GM10847 (cell line): ENCODE data around the gene YPEL1.

Experiments used
- POLR2A ChIP-seq: IDR thresholded peaks from 2 replicates; pipeline ENCODE4 v1.6.1; 2011; ENCODE audit not compliant: insufficient read length; ENCODE audit errors: extremely low read depth

The YPEL1 gene

DNA sequence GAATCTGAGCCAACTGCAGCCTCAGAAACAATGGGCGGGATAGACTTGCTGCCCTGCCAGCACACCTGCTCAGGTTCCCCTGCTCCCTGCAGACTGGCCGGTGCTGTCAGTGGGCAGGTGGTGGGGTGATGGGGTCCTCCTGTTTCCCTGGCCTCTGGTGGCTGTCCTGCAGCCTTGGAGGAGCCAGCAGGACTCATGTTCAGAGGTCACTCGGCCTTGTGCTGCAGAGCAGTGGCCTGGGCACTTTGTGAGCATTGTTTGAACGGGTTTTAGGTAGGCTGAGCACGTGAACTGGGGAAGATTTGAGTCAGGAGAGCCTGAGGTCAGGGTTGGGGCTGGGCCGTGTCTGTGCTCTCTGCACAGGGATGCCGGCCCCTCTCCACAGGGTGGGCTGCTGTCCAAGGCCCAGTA lies 52.2 kb downstream of the YPEL1 start:
- TF ChIP-seq POLR2A = no peak

DNA sequence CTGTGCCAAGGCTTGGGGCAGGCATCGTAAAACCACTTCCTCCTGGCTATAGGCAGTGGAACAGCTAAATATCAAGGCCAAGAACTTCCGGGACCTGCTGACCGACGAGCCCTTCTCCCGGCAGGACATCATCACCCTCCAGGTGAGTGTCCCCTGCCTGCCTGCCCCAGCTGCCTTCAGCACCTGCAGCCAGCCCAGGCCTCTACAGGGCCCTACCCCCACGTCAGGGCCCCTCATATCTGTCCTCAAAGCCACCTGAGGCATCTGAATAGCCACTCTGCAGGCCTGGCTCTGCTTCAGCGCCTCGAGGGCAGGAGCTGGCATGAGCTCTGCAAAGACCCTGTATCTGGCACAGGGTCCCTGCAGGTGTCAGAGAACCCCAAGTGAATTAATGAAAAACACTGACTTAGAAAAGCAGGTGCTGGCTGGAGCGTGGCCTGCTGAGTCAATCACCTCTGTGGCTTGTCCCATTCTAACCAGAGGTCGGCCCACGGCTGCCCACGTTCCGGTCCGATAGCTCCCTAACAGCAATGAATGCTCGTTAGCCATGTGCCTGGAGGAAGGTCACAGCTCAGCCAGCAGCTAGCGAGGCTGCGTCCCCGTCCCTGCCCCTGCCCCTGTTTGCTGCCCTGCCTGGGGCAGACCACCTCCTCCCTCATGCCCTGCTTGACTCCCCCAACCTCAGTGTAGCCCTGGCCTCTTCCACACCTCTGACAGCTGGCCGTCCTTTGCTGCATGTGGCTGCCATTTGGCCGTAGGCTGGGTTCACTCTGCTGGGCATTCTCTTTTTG lies 53.0 kb downstream of the YPEL1 start:
- TF ChIP-seq POLR2A = no peak

DNA sequence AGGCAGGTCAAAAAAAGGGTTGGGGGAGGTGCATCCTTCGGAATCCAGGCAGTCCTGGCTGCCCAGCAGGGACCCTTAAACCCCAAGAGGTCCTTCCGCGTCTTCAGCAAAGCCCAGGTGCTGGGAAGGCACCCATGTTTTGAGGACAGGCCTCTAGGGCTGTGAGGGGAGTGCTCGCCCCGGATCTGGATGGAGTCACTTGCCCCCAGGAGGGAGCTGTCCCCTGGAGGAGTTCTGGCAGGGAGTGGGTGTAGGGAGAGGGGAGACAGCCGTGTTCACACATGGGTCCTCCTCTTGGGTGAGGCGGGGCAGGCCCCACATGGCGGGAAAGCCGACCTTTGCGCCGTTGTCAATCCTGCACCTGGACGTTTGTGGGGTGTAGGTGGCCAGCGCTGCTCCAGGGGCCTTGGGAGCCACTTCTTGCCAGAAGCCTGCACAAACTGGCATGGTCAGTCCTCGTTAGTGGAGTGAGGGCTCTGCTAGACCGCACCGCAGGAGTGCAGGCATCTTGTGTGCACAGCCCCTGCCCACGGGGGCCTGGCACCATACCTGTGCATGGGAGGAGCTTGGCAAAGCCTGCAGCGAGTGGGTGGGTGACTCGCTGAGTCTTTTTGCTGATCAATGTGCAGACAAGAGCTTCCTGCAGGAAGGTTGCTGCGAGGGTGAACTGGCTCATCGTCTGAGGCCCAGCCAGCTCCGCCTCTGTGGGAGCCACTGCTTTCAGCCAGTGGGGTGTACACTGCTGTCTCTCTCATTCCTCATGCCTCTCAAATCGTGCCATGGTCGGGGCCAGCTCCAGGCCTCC lies 53.8 kb downstream of the YPEL1 start:
- TF ChIP-seq POLR2A = no peak

DNA sequence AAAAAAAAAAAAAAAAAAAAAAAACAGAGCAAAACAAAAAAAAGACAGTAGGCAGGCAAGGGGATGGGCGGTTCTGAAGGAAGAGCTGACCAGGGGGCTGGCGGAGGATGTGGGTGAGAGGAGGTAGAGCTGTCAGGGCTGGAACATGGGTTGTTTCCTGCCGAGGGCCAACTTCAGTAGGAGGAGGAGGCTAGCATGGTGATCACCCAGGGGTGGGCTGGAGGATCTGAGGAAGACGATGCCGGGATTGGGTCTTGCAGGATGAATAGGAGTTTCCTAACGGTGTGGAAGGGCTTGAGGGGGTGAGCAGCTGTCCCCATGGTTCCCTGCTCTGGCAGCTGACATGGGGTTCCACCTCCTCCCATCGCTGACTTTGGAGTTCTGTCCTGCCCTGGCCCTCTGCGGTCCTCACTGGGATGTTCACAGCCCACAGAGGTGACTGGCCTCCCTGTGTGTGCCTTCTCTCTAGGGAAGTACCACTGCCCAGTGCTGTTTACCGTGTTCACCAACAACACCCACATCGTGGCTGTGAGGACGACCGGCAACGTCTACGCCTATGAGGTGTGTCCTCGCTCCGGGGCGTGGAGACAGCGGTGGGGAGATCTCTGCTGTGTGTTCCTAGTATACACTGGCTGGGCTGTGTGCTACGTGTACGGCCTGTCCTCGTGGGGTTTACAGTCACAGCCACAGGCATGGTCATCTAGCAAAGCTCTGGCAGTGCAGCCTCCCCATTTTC lies 54.6 kb downstream of the YPEL1 start:
- TF ChIP-seq POLR2A = no peak

DNA sequence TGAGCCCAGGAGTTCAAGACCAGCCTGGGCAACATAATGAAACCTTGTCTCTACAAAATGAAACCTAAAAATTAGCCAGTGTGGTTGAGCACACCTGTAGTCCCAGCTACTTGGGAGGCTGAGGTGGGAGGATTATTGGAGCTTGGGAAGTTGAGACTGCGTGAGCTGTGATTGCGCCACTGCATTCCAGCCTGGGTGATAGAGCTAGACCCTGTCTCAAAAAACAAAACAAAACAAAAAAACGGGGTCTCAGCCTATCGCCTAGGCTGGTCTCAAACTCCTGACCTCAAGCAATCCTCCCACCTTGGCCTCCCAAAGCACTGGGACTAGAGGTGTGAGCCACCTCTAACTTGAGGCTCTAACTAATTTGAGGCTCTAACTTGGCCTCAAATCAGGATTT lies 56.2 kb downstream of the YPEL1 start:
- no peak for TF ChIP-seq POLR2A

DNA sequence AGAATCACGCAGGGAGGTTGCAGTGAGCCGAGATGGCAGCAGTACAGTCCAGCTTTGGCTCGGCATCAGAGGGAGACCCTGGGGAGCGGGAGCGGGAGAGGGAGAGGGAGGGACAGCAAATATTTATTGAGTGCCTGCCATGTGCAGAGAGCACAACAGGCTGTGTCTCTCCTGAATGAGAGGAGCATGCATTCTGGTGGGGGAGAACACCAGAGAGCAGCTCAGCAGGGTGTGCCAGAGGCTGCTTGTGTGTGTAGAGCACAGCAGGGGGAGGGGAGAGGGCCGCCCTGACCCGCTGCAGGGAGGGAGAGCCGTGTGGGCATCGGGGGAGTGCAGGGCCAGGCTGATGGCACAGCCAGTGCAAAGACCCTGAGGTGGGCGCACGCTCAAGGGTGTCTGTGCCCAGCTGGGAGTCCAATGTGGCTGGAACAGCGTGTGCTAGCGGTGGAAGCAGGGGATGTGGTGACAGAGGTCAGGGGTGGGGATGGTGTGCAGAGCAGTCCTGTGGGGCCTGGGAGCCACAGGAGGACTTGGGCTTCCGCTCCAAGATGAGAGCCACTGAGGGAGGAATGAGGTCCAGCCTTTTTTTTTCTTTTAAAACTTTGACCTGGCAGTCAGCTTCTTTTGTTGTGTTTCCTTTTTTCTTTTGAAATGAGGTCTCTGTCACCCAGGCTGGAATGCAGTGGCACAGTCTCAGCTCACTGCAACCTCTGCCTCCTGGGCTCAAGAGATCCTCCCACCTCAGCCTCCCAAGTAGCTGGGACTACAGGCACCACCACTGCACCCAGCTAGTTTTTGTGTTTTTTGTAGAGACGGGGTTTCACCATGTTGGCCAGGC lies 57.8 kb downstream of the YPEL1 start:
- no peak for TF ChIP-seq POLR2A

DNA sequence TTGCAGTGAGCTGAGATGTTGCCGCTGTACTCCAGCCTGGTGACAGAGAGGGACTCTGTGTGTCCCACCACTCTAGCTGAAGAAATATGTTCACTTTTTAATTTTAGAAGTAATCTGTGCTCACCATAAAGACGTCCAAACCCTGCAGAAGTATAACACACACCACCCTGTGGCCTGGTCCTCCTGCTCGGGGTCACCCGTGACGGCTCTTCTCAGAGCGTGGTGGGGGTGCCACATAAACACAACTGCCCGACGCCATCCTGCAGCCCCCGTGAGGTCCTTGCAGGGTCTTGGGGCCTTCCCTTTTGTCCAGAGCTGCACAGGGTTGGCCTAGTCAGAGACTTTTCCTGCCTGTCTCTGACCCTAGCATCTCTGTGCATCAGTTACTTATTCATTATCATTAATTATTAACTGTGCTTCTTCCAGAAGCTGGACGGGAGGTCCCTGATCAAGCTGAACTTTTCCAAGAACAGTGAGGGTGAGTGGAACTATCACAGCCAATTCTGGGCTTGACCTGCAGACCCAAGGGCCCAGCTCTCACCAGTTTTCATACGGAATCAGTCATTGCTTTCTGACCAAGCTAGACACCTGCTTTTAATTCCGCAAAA lies 60.9 kb downstream of the YPEL1 start:
- no peak for TF ChIP-seq POLR2A

DNA sequence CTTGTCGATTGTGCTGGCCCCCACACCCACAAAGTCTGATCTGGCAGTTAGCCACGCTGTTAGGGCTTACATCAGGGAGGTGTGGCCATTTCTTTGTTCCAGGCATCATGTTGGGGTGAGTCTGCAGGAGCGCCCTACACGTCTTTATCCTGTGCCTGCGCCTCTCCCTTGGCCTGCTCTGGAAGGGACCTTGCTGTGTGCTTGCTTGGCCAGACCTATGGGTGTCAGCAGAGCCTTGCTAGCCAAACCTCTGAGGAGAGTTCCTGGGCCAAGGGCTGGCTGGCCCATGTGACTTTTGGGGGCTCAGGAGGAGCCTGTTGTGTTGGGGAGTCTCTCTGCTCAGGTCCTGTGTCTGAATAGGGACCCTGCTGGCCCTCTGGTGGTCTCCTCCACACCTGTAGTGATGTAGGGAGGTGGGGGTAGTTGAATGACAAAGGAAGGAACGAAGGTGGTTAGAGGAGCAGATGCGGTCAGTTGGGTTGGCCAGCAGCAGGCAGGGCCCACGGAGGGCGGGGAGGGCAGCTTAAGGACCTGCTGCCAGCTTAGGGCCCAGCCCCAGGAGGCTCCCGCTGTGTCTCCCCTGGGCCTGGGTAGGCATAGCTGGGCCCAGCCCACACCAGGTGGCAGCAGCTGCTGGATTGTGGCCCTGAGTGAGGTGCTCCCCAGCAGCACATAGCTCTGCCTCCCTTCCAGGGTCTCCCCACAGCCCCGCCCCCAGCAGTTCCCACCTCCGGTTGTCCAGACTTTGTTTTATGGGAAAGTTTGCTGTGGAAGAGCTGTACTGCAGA lies 61.9 kb downstream of the YPEL1 start:
- TF ChIP-seq POLR2A = no peak

DNA sequence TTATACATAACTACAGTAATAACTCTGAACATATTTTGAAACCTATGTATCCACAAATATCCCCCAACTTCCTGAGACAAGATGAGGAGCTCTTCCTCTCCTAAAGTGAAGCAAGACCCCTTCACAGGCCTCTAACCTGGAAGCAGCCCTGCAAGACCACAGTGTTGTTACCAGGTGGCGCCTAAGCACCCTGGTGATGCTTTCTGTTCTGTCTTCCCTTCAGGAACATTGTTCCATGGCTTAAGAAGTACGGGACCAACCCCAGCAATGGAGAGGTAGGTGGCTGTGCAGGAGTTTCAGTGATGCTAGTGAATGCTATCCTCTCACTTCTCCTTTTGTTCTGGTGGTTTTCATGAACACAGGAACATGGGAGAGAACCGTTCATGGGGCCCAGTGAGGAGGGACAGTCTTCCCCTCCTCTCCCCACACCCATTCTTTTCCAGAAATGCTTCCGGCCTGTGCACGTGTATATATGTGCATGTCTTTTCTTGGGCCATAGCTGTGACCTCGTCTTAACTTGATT lies 63.4 kb downstream of the YPEL1 start:
- TF ChIP-seq POLR2A = no peak

DNA sequence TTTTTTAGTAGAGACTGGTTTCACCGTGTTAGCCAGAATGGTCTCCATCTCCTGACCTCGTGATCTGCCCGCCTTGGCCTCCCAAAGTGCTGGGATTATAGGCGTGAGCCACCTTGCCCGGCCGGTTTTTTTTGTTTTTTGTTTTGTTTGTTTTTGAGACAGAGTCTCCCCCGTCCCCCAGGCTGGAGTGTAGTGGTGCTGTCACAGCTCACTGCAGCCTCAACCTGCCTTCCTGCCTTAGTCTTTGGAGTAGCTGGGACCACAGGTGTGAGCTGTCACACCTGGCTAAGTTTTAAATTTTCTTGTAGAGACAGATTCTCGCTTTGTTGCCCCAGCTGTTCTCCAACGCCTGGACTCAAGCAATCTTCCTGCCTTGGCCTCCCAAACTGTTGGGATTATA lies 66.6 kb downstream of the YPEL1 start:
- TF ChIP-seq POLR2A = no peak

DNA sequence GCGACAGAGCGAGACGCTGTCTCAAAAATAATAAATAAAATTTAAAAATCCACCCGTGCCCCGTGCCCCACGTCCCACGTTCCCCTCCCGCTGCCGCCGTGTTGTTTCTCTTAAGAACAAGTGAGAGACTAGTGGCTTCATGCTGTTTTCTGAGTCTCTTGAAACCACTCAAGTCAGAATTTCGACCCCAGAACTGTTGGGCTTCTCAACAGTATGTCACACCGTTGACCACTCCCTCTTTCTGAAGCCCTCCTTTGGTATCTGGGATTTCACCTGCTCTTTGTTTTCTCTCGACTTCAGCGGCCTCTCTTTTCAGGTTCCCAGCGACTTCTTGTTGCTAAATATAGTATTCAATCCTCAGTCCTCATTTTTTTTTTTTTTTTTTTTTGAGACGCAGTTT lies 68.8 kb downstream of the YPEL1 start:
- no peak for TF ChIP-seq POLR2A

DNA sequence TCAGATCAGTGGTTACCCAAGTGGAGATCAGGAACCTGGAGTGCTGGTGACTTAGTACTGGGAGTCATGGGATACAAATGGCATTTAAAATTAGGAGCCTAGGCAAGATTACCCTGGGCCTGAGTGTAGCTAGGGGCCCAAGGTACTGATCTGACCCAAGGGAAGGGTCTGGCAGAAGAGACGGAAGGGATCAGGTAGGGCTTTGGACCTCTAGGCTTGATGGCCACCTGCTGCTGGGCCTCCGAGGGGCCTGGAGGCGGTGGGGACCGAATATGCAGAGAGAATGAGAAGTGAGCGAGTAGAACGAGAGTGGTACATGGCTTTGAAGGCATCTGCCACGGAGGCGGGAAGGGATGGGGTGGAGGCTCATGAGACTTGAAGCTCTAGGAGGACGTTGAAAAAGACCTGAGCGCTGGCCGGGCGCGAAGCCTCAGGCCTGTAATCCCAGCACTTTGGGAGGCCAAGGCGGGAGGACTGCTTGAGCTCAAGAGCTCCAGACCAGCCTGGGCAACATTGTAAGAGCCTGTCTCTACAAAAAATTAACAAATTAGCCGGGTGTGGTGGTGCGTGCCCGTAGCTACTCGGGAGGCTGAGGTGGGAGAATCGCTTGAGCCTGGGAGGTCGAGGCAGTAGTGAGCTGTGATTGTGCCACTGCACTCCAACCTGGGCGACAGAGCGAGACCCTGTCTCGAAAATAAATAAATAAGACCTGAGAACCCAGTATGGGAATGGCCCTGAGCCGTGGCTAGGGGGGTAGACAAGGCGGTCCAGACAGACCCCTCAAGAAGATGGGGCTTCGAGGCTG lies 70.3 kb downstream of the YPEL1 start:
- no peak for TF ChIP-seq POLR2A

DNA sequence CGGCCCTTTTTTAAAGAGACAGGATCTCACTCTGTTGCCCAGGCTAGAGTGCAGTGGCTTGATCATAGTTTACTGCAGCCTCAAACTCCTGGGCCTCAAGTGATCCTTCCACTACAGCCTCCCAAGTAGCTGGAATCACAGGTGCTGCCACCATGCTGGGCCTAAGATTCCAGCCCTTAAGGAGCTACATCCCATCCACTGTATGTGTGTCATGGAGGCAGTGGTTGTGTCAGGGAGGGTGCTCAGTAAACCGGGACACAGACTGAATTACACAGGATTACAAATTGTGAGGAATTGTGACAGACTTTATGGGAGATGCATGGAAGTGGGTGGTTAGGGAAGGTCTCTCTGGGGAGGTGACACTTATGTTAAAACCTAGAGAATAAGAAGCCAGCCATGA lies 71.9 kb downstream of the YPEL1 start:
- TF ChIP-seq POLR2A = no peak
